Measurements from ENCODE around the gene STIM1.
A peak's percentile ranks its signal among the peaks of the same experiment; 100 is the strongest.
"Not testable (repeated sequence)": the region's sequence is repeated elsewhere in the genome, so short reads cannot be mapped to it uniquely, and the experiment has no call there.

Gene STIM1

DNA sequence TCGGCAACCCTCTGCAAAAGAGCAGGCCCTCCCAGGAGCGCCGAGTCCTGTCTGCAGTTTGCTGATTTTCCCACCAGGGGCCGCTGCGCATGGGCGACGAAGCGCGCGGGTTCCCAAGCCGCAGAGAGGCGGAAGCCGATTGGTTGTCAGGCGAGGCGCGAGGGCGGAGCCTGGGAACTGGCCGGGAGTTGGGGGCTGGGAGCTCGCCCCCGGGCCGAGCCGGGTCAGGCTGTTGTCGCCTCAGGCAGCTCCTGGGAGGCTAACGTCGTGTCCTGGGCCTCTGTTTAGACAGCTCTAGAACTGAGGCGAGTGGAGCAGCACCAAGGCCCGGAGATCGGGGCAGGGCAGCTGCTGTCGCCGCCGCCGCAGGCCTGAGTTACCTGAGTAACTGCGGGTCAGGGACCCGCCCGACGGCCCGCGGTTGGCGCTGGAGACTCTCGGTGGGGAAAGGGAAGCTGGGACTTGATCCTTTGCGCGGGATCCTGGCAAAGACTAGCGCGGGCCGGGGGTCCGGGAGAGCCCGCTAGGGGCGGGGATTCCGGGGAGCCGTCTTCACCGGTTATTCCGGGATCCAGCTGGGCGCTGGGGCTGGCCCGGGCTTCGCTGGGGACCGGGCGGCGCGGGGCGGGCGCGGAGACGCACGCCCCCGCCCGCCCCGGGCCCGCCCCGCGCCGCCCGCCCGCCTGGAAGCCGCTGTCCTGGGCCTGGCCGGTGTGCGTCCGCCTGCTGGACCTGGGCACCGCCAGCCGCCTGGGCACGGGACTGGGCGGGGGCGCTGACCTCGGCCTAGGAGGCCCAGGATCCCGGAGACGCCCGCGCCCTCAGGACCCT lies at the start of gene STIM1:
TSS of gene STIM1 (plus strand) at position 688 of the 831 bp plus-strand sequence. CDS start 607 bp downstream, outside the sequence.
- H3K9ac ChIP-seq (ENCODE audit: insufficient read length), result peak within 1 kb of the TSS; percentile 75
- no peak for TF ChIP-seq FOXP2 (optimal IDR thresholded peaks at IDR 0.05; ENCODE audit: control extremely low read depth, extremely low read length, insufficient read depth)
- TF ChIP-seq POLR2AphosphoS5 (IDR thresholded peaks at IDR 0.05; ENCODE audit: borderline replicate concordance, low read depth, low read length), result peak; percentile 65
- DNase-seq (ENCODE audit: low read depth, low spot score), result peak; percentile 64
- H3K4me3 ChIP-seq, result peak within 1 kb of the TSS; percentile 99
- no peaks in the 10 kb centered on the region for H3K9me3 ChIP-seq (ENCODE audit: low read depth, low read length)
- H3K36me3 ChIP-seq (ENCODE audit: insufficient read depth, low read length), result no peaks in the 10 kb centered on the region
- H3K27ac ChIP-seq, result peak within 1 kb of the TSS; percentile 51

DNA sequence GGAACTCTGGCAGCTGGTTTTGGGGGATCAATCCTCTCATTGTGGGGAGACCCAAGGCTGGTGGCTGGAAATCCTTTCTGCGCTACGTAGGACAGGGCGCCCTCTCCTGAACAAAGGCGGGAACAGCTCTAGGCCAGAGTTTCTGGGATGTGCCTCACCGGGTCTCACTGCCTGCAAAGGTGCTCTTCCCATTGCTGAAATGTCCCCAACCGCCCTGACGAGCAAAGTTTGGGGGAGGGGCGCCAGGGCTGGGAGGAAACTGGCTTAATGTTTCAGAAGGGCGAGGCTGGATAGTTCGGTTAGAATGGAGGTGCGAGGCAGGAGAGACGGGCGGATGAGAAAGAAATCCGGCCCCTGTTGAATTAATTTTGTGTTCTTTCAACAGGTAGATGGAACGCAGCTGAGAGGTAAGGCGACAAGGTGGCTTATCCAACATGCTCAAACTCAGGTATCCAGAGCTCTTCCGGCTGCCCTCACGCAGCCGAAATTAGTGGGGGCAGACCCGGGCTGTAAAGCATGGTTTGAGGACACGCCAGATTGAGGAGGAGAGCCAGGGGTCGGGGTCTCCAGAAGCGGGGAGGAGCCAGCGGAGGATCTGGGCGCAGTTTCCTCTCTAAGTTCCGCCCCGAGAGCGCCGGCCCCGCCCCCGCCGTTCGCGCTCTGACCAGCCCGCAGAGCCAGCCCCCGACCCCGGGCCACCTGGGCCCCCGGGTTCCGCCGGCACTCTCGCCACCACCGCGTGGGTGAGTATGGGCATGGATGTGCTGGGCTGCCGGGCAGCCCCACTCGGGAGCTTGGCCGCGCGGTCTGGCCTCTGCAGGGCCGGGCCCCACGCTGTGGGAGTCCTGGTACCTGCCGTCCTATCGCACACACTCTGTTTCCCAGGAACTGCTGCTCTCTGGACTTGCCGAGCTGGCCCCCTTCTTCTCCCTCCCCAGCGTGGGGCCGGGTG lies 47.3 kb upstream of the STIM1 start, which contains the start of gene PGAP2:
TSS of gene PGAP2 (plus strand) at position 652 of the 952 bp plus-strand sequence. CDS start 2,700 bp downstream, outside the sequence.
- no peaks in the 10 kb centered on the region for H3K36me3 ChIP-seq (ENCODE audit: insufficient read depth, low read length)
- no peak within 1 kb of the TSS for H3K27ac ChIP-seq
- no peaks in the 10 kb centered on the region for H3K9me3 ChIP-seq (ENCODE audit: low read depth, low read length)
- peak; percentile 39; the same call in 1 of the 2 replicates for TF ChIP-seq POLR2AphosphoS5 (IDR thresholded peaks at IDR 0.05; ENCODE audit: borderline replicate concordance, low read depth, low read length)
- TF ChIP-seq EZH2 (IDR thresholded peaks at IDR 0.05), result no peak
- TF ChIP-seq FOXP2 (optimal IDR thresholded peaks at IDR 0.05; ENCODE audit: control extremely low read depth, extremely low read length, insufficient read depth), result no peak
- H3K9ac ChIP-seq (ENCODE audit: insufficient read length), result peak within 1 kb of the TSS; percentile 80
- no peak for DNase-seq (ENCODE audit: low read depth, low spot score)
- H3K4me3 ChIP-seq, result peak within 1 kb of the TSS; percentile 94

DNA sequence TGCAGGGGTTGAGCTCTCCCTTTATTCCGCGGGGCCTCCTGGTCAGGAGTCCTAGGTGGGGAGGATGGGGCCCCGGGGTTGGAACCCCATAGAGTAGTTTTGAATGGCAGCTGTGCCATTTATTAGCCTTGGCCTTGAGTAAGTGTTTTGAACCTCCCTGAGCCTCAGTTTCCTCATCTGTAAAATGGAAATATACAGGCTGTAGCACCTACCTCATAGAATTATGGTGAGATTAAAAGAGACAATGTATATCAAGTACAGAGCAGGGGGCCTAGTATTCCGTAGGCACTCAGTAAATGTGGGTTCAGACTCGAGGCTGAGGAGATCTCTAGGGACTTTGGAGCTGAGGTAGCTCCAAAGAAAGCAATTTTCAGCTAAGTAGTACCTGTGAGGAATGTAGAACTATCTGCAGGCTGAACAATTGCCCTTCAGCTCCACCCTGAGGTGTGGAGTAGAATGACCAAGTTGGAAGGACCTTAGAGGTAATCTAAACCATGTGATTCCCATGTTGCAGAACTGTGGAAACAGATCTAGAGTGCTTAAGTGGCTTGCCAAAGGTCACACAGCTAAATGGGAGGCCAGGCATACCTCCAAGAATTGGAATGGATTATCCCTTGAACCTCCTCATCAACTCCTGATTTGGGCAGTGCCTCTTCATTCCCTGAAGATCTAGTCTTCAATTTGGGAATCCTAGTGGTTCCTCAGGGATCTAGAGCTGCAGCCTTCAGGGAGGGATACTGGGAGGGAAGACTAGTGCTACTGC lies 46.4 kb upstream of the STIM1 start:
- H3K9ac ChIP-seq (ENCODE audit: insufficient read length), result peak overlapping the region; percentile 80
- peak overlapping the region; percentile 94 for H3K4me3 ChIP-seq
- TF ChIP-seq FOXP2 (optimal IDR thresholded peaks at IDR 0.05; ENCODE audit: control extremely low read depth, extremely low read length, insufficient read depth), result no peak
- TF ChIP-seq EZH2 (IDR thresholded peaks at IDR 0.05), result no peak
- TF ChIP-seq POLR2AphosphoS5 (IDR thresholded peaks at IDR 0.05; ENCODE audit: borderline replicate concordance, low read depth, low read length), result no peak
- no peak for DNase-seq (ENCODE audit: low read depth, low spot score)
- H3K27ac ChIP-seq, result no peak overlapping the region
- H3K36me3 ChIP-seq (ENCODE audit: insufficient read depth, low read length), result no peaks in the 10 kb centered on the region
- H3K9me3 ChIP-seq (ENCODE audit: low read depth, low read length), result no peaks in the 10 kb centered on the region

DNA sequence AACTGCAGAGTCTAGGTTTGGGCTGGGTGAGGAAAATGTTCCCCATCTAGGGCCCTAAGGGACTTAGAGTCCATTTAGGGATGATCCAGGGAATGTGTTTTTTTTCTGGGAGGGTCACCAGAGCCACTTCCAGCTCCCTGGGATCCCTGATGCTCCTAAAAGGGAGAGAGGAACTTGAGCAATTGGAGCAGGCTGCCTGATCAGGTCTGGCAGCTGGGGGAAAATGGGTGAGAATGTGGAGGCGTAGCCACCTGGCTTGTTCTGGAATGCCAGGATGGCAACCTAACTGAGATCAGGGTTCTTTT lies 45.9 kb upstream of the STIM1 start:
- no peak for DNase-seq (ENCODE audit: low read depth, low spot score)
- H3K27ac ChIP-seq, result no peak overlapping the region
- no peak overlapping the region for H3K9ac ChIP-seq (ENCODE audit: insufficient read length)
- TF ChIP-seq EZH2 (IDR thresholded peaks at IDR 0.05), result no peak
- TF ChIP-seq POLR2AphosphoS5 (IDR thresholded peaks at IDR 0.05; ENCODE audit: borderline replicate concordance, low read depth, low read length), result no peak
- TF ChIP-seq FOXP2 (optimal IDR thresholded peaks at IDR 0.05; ENCODE audit: control extremely low read depth, extremely low read length, insufficient read depth), result no peak
- no peaks in the 10 kb centered on the region for H3K9me3 ChIP-seq (ENCODE audit: low read depth, low read length)
- no peaks in the 10 kb centered on the region for H3K36me3 ChIP-seq (ENCODE audit: insufficient read depth, low read length)
- no peak overlapping the region for H3K4me3 ChIP-seq

DNA sequence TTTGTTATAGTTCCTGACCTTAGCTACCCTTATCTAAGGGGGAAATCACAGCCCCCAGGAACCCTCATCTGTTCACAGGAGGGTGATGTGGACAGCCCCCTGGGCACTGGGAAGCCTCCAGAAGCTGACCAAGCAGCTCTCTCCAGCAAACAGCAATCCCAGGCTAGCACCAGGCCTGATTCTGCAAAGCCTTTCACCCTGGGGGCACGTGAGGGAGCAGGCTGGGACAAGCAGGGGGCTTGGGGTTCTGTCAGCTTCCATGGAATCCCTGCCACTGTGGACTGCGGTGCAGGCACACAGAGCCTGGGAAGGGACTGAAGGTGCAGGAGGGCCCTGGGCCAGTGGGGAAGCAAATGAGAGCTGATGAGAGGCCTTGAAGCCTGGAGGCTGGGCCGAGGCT lies 45.0 kb upstream of the STIM1 start:
- no peaks in the 10 kb centered on the region for H3K36me3 ChIP-seq (ENCODE audit: insufficient read depth, low read length)
- no peaks in the 10 kb centered on the region for H3K9me3 ChIP-seq (ENCODE audit: low read depth, low read length)
- H3K27ac ChIP-seq, result no peak overlapping the region
- H3K4me3 ChIP-seq, result no peak overlapping the region
- DNase-seq (ENCODE audit: low read depth, low spot score), result no peak
- TF ChIP-seq EZH2 (IDR thresholded peaks at IDR 0.05) (no peak), POLR2AphosphoS5 (IDR thresholded peaks at IDR 0.05; ENCODE audit: borderline replicate concordance, low read depth, low read length) (no peak), FOXP2 (optimal IDR thresholded peaks at IDR 0.05; ENCODE audit: control extremely low read depth, extremely low read length, insufficient read depth) (no peak)
- no peak overlapping the region for H3K9ac ChIP-seq (ENCODE audit: insufficient read length)

DNA sequence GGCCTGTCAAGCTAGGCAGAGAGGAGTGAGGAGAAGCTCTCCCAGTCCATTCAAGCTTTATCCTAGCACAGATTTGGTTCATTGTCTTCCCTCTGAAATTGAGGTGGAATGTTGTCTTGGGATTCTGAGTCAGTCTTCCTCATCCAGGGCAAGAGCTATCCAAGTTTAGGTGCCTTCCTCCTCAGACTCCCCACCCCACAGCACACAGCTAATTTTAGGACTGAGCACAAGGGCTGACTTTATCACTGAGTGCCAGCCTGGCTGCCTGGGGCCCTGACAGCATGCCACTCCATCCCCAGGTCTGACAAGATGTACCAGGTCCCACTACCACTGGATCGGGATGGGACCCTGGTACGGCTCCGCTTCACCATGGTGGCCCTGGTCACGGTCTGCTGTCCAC lies 44.5 kb upstream of the STIM1 start:
- DNase-seq (ENCODE audit: low read depth, low spot score), result no peak
- Histone ChIP-seq H3K4me3 (no peak overlapping the region), H3K27ac (no peak overlapping the region), H3K9me3 (ENCODE audit: low read depth, low read length) (no peaks in the 10 kb centered on the region), H3K9ac (ENCODE audit: insufficient read length) (no peak overlapping the region), H3K36me3 (ENCODE audit: insufficient read depth, low read length) (no peaks in the 10 kb centered on the region)
- TF ChIP-seq EZH2 (IDR thresholded peaks at IDR 0.05) (no peak), FOXP2 (optimal IDR thresholded peaks at IDR 0.05; ENCODE audit: control extremely low read depth, extremely low read length, insufficient read depth) (no peak), POLR2AphosphoS5 (IDR thresholded peaks at IDR 0.05; ENCODE audit: borderline replicate concordance, low read depth, low read length) (no peak)

DNA sequence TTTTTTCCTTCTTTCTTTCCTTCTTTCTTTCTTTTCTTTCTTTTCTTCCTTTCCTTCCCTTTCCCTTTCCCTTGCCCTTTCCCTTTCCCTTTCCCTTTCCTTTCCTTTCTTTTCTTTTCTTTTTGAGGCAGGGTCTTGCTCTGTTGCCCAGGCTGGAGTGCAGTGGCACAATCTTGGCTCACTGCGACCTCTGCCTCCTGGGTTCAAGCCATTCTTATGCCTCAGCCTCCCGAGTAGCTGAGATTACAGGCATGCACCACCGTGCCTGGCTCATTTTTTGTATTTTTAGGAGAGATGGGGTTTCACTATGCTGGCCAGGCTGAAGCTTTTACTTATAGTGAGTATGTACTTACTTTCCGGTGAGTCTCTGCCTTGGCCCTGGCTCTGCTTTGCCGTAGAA lies 40.6 kb upstream of the STIM1 start:
- not testable (repeated sequence) for H3K4me3 ChIP-seq; H3K36me3 ChIP-seq (ENCODE audit: insufficient read depth, low read length); DNase-seq (ENCODE audit: low read depth, low spot score)

DNA sequence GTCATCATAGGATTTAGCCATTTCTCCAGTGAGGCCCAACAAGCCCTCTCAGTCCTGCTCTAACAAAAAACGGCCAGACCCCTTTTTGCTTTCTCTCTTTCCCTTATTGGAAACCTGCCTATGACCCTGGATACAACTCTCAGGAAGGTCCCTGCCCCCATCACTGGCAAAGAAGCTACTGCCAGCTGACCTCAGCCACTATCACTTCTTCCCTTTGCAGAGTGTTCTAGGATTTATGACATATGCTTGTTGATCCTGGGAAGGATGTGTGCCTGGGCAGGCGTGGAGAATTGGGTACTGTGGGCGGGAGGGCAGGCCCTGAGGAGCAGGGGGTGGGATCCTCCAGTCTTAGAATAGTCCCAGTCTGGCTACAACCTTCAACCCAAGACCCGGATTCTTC lies 39.6 kb upstream of the STIM1 start:
- DNase-seq (ENCODE audit: low read depth, low spot score), result no peak
- Histone ChIP-seq H3K9me3 (ENCODE audit: low read depth, low read length) (no peaks in the 10 kb centered on the region), H3K36me3 (ENCODE audit: insufficient read depth, low read length) (no peaks in the 10 kb centered on the region), H3K4me3 (no peak overlapping the region), H3K27ac (no peak overlapping the region), H3K9ac (ENCODE audit: insufficient read length) (no peak overlapping the region)
- TF ChIP-seq FOXP2 (optimal IDR thresholded peaks at IDR 0.05; ENCODE audit: control extremely low read depth, extremely low read length, insufficient read depth), result no peak
- TF ChIP-seq EZH2 (IDR thresholded peaks at IDR 0.05), result no peak
- no peak for TF ChIP-seq POLR2AphosphoS5 (IDR thresholded peaks at IDR 0.05; ENCODE audit: borderline replicate concordance, low read depth, low read length)

More for the DNA sequence above, 40.6 kb upstream of the STIM1 start:
- H3K9ac ChIP-seq (ENCODE audit: insufficient read length); H3K27ac ChIP-seq; H3K9me3 ChIP-seq (ENCODE audit: low read depth, low read length): not testable (repeated sequence)
